ENCODE results near the gene LMNTD2.

LMNTD2 gene

DNA sequence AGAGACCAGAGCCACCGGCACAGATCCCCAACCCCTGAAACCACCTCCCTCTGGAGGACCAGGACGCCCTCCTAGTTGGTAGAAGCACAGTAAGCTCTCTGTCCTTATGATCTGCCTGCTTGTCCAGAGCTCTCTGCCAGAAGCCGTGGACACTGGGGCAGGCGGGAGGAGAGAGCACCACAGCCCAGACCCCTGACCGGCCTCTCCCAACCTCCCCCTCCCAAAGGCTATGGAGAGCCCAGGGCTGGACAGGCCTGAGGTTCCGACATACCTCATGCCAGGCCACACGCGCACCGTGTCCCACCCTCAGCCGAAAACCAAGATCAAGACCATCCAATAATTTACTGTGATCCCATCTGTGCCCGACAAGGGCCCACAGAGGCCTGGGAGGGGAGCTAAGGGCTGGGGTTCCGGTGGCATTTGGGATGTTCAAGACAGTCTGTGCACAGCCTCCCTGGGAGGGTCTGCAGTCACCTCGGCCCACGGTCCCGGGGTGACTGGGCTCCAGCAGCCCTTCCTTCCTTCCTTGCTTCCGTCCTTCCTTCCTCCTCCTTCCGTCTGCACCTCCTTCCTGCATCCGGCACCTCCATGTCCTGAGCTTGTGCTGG lies 28.5 kb downstream of the LMNTD2 start:
- TF ChIP-seq TEAD4 (IDR thresholded peaks at IDR 0.05) (no peak), FOXM1 (IDR thresholded peaks at IDR 0.05; ENCODE audit: borderline replicate concordance, low read depth) (no peak), YY1 (IDR thresholded peaks at IDR 0.05; ENCODE audit: low read depth) (no peak), TAF1 (IDR thresholded peaks at IDR 0.05; ENCODE audit: low read depth) (no peak), RAD21 (IDR thresholded peaks at IDR 0.05; ENCODE audit: low read depth) (no peak), CEBPB (IDR thresholded peaks at IDR 0.05) (no peak), EP300 (IDR thresholded peaks at IDR 0.05; ENCODE audit: borderline replicate concordance) (no peak), EGR1 (IDR thresholded peaks at IDR 0.05) (no peak)
- TF ChIP-seq, protein P1, sequence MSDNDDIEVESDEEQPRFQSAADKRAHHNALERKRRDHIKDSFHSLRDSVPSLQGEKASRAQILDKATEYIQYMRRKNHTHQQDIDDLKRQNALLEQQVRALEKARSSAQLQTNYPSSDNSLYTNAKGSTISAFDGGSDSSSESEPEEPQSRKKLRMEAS (IDR thresholded peaks at IDR 0.05), result no peak

GRCh38 chr11:530960-531831 lies 29.3 kb downstream of the LMNTD2 start:
- TF ChIP-seq FOXM1 (IDR thresholded peaks at IDR 0.05; ENCODE audit: borderline replicate concordance, low read depth), result no peak
- TF ChIP-seq YY1 (IDR thresholded peaks at IDR 0.05; ENCODE audit: low read depth), result no peak
- TF ChIP-seq, protein P2, sequence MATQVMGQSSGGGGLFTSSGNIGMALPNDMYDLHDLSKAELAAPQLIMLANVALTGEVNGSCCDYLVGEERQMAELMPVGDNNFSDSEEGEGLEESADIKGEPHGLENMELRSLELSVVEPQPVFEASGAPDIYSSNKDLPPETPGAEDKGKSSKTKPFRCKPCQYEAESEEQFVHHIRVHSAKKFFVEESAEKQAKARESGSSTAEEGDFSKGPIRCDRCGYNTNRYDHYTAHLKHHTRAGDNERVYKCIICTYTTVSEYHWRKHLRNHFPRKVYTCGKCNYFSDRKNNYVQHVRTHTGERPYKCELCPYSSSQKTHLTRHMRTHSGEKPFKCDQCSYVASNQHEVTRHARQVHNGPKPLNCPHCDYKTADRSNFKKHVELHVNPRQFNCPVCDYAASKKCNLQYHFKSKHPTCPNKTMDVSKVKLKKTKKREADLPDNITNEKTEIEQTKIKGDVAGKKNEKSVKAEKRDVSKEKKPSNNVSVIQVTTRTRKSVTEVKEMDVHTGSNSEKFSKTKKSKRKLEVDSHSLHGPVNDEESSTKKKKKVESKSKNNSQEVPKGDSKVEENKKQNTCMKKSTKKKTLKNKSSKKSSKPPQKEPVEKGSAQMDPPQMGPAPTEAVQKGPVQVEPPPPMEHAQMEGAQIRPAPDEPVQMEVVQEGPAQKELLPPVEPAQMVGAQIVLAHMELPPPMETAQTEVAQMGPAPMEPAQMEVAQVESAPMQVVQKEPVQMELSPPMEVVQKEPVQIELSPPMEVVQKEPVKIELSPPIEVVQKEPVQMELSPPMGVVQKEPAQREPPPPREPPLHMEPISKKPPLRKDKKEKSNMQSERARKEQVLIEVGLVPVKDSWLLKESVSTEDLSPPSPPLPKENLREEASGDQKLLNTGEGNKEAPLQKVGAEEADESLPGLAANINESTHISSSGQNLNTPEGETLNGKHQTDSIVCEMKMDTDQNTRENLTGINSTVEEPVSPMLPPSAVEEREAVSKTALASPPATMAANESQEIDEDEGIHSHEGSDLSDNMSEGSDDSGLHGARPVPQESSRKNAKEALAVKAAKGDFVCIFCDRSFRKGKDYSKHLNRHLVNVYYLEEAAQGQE (IDR thresholded peaks at IDR 0.05; ENCODE audit: low read depth), result no peak

GRCh38 chr11:529728-530411 lies 30.7 kb downstream of the LMNTD2 start:
- TF ChIP-seq TAF1 (IDR thresholded peaks at IDR 0.05; ENCODE audit: low read depth), result no peak
- TF ChIP-seq CEBPB (IDR thresholded peaks at IDR 0.05), result no peak
- no peak for TF ChIP-seq ZBTB7A (IDR thresholded peaks at IDR 0.05; ENCODE audit: low read depth)
- TF ChIP-seq NFIC (IDR thresholded peaks at IDR 0.05), result no peak
- no peak for TF ChIP-seq CREB1 (IDR thresholded peaks at IDR 0.05; ENCODE audit: low read depth)
- no peak for TF ChIP-seq YY1 (IDR thresholded peaks at IDR 0.05; ENCODE audit: low read depth)
- TF ChIP-seq EGR1 (IDR thresholded peaks at IDR 0.05), result no peak
- TF ChIP-seq, protein P3, sequence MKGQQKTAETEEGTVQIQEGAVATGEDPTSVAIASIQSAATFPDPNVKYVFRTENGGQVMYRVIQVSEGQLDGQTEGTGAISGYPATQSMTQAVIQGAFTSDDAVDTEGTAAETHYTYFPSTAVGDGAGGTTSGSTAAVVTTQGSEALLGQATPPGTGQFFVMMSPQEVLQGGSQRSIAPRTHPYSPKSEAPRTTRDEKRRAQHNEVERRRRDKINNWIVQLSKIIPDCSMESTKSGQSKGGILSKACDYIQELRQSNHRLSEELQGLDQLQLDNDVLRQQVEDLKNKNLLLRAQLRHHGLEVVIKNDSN (IDR thresholded peaks at IDR 0.05), result no peak
- TF ChIP-seq, protein P1 (IDR thresholded peaks at IDR 0.05), result no peak
- TF ChIP-seq TEAD4 (IDR thresholded peaks at IDR 0.05), result no peak
- no peak for TF ChIP-seq EP300 (IDR thresholded peaks at IDR 0.05; ENCODE audit: borderline replicate concordance)
- TF ChIP-seq, protein P2 (IDR thresholded peaks at IDR 0.05; ENCODE audit: low read depth), result no peak
- no peak for TF ChIP-seq RAD21 (IDR thresholded peaks at IDR 0.05; ENCODE audit: low read depth)
- TF ChIP-seq FOXM1 (IDR thresholded peaks at IDR 0.05; ENCODE audit: borderline replicate concordance, low read depth), result no peak
- TF ChIP-seq TCF12 (IDR thresholded peaks at IDR 0.05; ENCODE audit: low read depth), result no peak

GRCh38 chr11:528815-529727 lies 31.5 kb downstream of the LMNTD2 start:
- TF ChIP-seq TEAD4 (IDR thresholded peaks at IDR 0.05) (no peak), ZBTB7A (IDR thresholded peaks at IDR 0.05; ENCODE audit: low read depth) (no peak), TAF1 (IDR thresholded peaks at IDR 0.05; ENCODE audit: low read depth) (no peak), EGR1 (IDR thresholded peaks at IDR 0.05) (no peak), CEBPB (IDR thresholded peaks at IDR 0.05) (no peak), EP300 (IDR thresholded peaks at IDR 0.05; ENCODE audit: borderline replicate concordance) (no peak), CREB1 (IDR thresholded peaks at IDR 0.05; ENCODE audit: low read depth) (no peak)
- TF ChIP-seq, protein P2 (IDR thresholded peaks at IDR 0.05; ENCODE audit: low read depth), result no peak
- TF ChIP-seq, protein P1 (IDR thresholded peaks at IDR 0.05), result no peak
- TF ChIP-seq, protein P3 (IDR thresholded peaks at IDR 0.05), result no peak
